GM19043 (cell line): ENCODE measurements around the gene TUBA4A.
"Not testable (repeated sequence)": the region's sequence is repeated elsewhere in the genome, so short reads cannot be mapped to it uniquely, and the experiment has no call there.

ENCODE experiments used
- ATAC-seq: cut with Tn5 transposase; IDR thresholded peaks from one replicate; pipeline ENCODE4 v1.9.1; 2021; ENCODE audit warnings: low read depth; ENCODE audit not compliant: unreplicated experiment

Gene TUBA4A

GRCh38 chr2:219214141-219214540 is 39.6 kb downstream of the TUBA4A start:
- no peak for ATAC-seq

GRCh38 chr2:219213486-219214071 is 40.1 kb downstream of the TUBA4A start:
- ATAC-seq, result no peak

GRCh38 chr2:219213026-219213415 is 40.7 kb downstream of the TUBA4A start:
- no peak for ATAC-seq

GRCh38 chr2:219210886-219211362 is 42.8 kb downstream of the TUBA4A start:
- no peak for ATAC-seq

- ATAC-seq, result no peak
Measured at GRCh38 chr2:219210196-219210885, 43.4 kb downstream of the TUBA4A start.

GRCh38 chr2:219209236-219210195 is 44.2 kb downstream of the TUBA4A start:
- no peak for ATAC-seq

GRCh38 chr2:219207884-219208740 is 45.6 kb downstream of the TUBA4A start:
- ATAC-seq, result no peak

- no peak for ATAC-seq
Measured at GRCh38 chr2:219207134-219207883, 46.4 kb downstream of the TUBA4A start.

GRCh38 chr2:219206328-219207133 is 47.2 kb downstream of the TUBA4A start, which contains the start of gene ZFAND2B:
ZFAND2B (plus strand) TSS chr2:219206782; CDS start chr2:219206988, 206 bp downstream.
- peak; percentile 97 for ATAC-seq

- ATAC-seq, result no peak
Measured at GRCh38 chr2:219205981-219206327, 47.8 kb downstream of the TUBA4A start.

GRCh38 chr2:219205165-219205538 is 48.6 kb downstream of the TUBA4A start:
- no peak for ATAC-seq

- no peak for ATAC-seq
Measured at GRCh38 chr2:219204425-219205164, 49.1 kb downstream of the TUBA4A start.

- ATAC-seq, result not testable (repeated sequence)
Measured at GRCh38 chr2:219201331-219201730, 52.4 kb downstream of the TUBA4A start.

- not testable (repeated sequence) for ATAC-seq
Measured at GRCh38 chr2:219200502-219201326, 53.0 kb downstream of the TUBA4A start.
